GM23248 (cell line): ENCODE data around the gene JAGN1. TPM values are rescaled to one million over a fixed set of nuclear protein-coding genes. Genes with fewer than 3 reads are reported as not detected.

Experiments used
- DNase-seq: peaks from one replicate; pipeline ENCODE4 v3.0.0-alpha.2; 2015
- H2AFZ ChIP-seq: fragments of 200-600 bp; sonication (generic); 2 replicates; pipeline ENCODE4 v1.6.1; 2016; ENCODE audit warnings: antibody characterized with exemption
- H3F3A ChIP-seq: fragments of 200-600 bp; sonication (generic); 2 replicates; pipeline ENCODE4 v1.6.1; 2016; ENCODE audit warnings: mild to moderate bottlenecking, antibody characterized with exemption, mixed run types; ENCODE audit not compliant: insufficient read depth
- H3K27ac ChIP-seq: fragments of 200-600 bp; sonication (generic); 2 replicates; pipeline ENCODE4 v1.5.1; 2016; ENCODE audit warnings: mild to moderate bottlenecking
- H3K27me3 ChIP-seq: fragments of 200-600 bp; sonication (generic); replicated peaks from 2 replicates; pipeline ENCODE4 v1.6.1; 2016; ENCODE audit warnings: mild to moderate bottlenecking; ENCODE audit not compliant: insufficient read depth
- H3K36me3 ChIP-seq: fragments of 200-600 bp; sonication (generic); 2 replicates; pipeline ENCODE4 v1.6.1; 2016; ENCODE audit warnings: low read depth, mild to moderate bottlenecking
- H3K4me1 ChIP-seq: fragments of 200-600 bp; sonication (generic); 2 replicates; pipeline ENCODE4 v1.6.1; 2016; ENCODE audit warnings: mild to moderate bottlenecking; ENCODE audit not compliant: insufficient read depth
- H3K4me2 ChIP-seq: fragments of 200-600 bp; sonication (generic); one replicate; pipeline ENCODE4 v1.6.1; 2016; ENCODE audit warnings: mild to moderate bottlenecking; ENCODE audit not compliant: unreplicated experiment
- H3K4me3 ChIP-seq: fragments of 200-600 bp; sonication (generic); 2 replicates; pipeline ENCODE4 v1.5.1; 2016; ENCODE audit warnings: mild to moderate bottlenecking
- H3K79me2 ChIP-seq: fragments of 200-600 bp; sonication (generic); 2 replicates; pipeline ENCODE4 v1.6.1; 2016; ENCODE audit warnings: mild to moderate bottlenecking; ENCODE audit not compliant: insufficient read depth
- H3K9ac ChIP-seq: fragments of 200-600 bp; sonication (generic); 2 replicates; pipeline ENCODE4 v1.6.1; 2016; ENCODE audit warnings: mild to moderate bottlenecking
- H3K9me2 ChIP-seq: fragments of 200-600 bp; sonication (generic); 2 replicates; pipeline ENCODE4 v1.6.1; 2016; ENCODE audit warnings: mixed run types, mild to moderate bottlenecking, moderate library complexity; ENCODE audit not compliant: insufficient read depth
- H3K9me3 ChIP-seq: fragments of 200-600 bp; sonication (generic); one replicate; pipeline ENCODE4 v1.6.1; 2017; ENCODE audit warnings: low read depth
- H4K20me1 ChIP-seq: fragments of 200-600 bp; sonication (generic); 2 replicates; pipeline ENCODE4 v1.6.0; 2016; ENCODE audit not compliant: insufficient read depth
- EZH2 ChIP-seq: fragments of 200-600 bp; sonication (generic); IDR thresholded peaks from 2 replicates; pipeline ENCODE4 v1.6.1; 2018; ENCODE audit warnings: antibody characterized with exemption, mild to moderate bottlenecking; ENCODE audit not compliant: insufficient read depth, poor library complexity, severe bottlenecking
- EZH2phosphoT487 ChIP-seq: fragments of 200-600 bp; sonication (generic); IDR thresholded peaks from 2 replicates; pipeline ENCODE4 v1.6.1; 2018; ENCODE audit warnings: antibody characterized with exemption, moderate library complexity, mild to moderate bottlenecking, low read depth; ENCODE audit not compliant: insufficient read depth
- WGBS, 2 experiments: methylation state at CpG; one replicate each; pipeline ENCODE4 v1.1.6; 2015 to 2017; ENCODE audit warnings: low lambda C conversion rate in 2 of 2, low coverage in 1 of 2; ENCODE audit errors: missing lambda C conversion rate in 2 of 2; 5-methylcytosine and 5-hydroxymethylcytosine counted together
- in situ Hi-C: fragments of 300-500 bp; cut with MboI; formaldehyde crosslinking; loops from 2 replicates; pipeline ENCODE4 v1.15.0; 2020
- polyA plus RNA-seq: library from polyadenylated mRNA; unstranded; fragments of >200 nt; fragmentation: Nextera tagmentation; extraction: Ambion mirVana; gene quantifications from 2 replicates; pipeline ENCODE4 v1.2.1, GENCODE V29; 2016
- total RNA-seq: library from RNA; depleted of rRNA; stranded (reverse); fragments of >200 nt; shearing (Covaris generic); gene quantifications from 2 replicates; pipeline ENCODE4 v1.2.3, GENCODE V29; 2014

JAGN1 gene
- total and polyA plus RNA-seq, 2 experiments from 2014 or later = 35.7 to 45.3 TPM

GRCh38 chr3:9908286-9908685 is 17.9 kb downstream of the JAGN1 start:
- H4K20me1 ChIP-seq = no peaks in the 10 kb centered on the region
- H3K4me2 ChIP-seq = no peak overlapping the region
- H3K4me1 ChIP-seq = peaks cover 15% of the 10 kb centered on the region
- H3K79me2 ChIP-seq = no peaks in the 10 kb centered on the region
- H2AFZ ChIP-seq = no peak overlapping the region
- H3K27me3 ChIP-seq = no peaks in the 10 kb centered on the region
- 89 to 98% methylated on average over 3 of the region's 3 CpGs for WGBS, 2 experiments
- TF ChIP-seq EZH2 = no peak
- no peak for TF ChIP-seq EZH2phosphoT487
- DNase-seq = no peak
- no peaks in the 10 kb centered on the region for H3K9me2 ChIP-seq
- no peaks in the 10 kb centered on the region for H3K9me3 ChIP-seq
- H3K4me3 ChIP-seq = no peak overlapping the region
- H3K27ac ChIP-seq = no peak overlapping the region
- no peak overlapping the region for H3K9ac ChIP-seq
- in situ Hi-C loops = no loop called here
- H3F3A ChIP-seq = peaks cover 6% of the 10 kb centered on the region; the same call in 1 of the 2 replicates
- H3K36me3 ChIP-seq = no peaks in the 10 kb centered on the region

DNA sequence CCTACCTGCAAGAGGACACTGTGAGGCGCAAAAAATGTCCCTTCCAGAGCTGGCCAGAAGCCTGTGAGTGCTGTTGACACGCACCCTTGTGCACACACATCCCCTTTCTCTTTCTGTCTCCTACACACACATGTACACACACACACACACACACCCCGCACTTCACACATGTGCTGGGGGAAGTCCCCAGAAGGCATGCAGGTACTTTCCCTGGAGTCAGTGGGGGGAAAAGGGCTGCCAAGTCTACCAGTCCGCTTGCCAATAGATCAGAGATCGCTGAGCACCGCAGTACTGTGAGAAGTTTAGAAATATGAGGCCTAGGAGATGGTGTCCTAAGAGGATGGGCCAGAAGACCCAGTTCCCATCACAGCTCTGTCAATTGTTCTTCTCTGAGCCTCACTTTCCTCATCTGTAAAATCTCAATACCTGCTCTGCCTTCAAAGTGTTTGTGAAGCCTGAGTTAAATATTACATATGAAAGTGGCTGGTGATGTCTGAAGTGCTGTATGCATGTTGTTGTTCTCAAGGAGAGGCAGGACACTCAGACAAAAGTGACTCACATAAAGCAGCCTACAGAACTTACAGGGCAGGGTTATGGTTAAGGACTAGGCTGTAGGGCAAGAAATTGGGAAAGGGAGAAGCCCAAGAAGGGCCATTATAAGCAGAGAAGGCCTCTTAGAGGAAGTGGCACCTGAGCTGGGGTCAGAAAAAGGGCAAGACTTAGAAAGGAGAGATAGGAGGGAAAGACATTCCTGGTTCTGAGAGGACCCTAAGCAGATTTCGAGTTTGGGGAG is 19.0 kb downstream of the JAGN1 start:
- H2AFZ ChIP-seq = no peak overlapping the region
- no peaks in the 10 kb centered on the region for H3K9me3 ChIP-seq
- no peaks in the 10 kb centered on the region for H3K36me3 ChIP-seq
- H4K20me1 ChIP-seq = no peaks in the 10 kb centered on the region
- H3K27ac ChIP-seq = no peak overlapping the region
- no peak overlapping the region for H3K4me3 ChIP-seq
- DNase-seq = peak; percentile 36
- H3K27me3 ChIP-seq = no peaks in the 10 kb centered on the region
- in situ Hi-C loops = no loop called here
- H3K4me2 ChIP-seq = no peak overlapping the region
- WGBS, 2 experiments = 80 to 82% methylated on average over 7 of the region's 7 CpGs
- H3K9me2 ChIP-seq = no peaks in the 10 kb centered on the region
- TF ChIP-seq EZH2phosphoT487 = no peak
- H3F3A ChIP-seq = peaks cover 6% of the 10 kb centered on the region; the same call in 1 of the 2 replicates
- no peaks in the 10 kb centered on the region for H3K79me2 ChIP-seq
- no peak overlapping the region for H3K9ac ChIP-seq
- peaks cover 7% of the 10 kb centered on the region; the same call in 1 of the 2 replicates for H3K4me1 ChIP-seq

- in situ Hi-C loops = no loop called here
Observed at GRCh38 chr3:9911863-9912262, 21.5 kb downstream of the JAGN1 start.

DNA sequence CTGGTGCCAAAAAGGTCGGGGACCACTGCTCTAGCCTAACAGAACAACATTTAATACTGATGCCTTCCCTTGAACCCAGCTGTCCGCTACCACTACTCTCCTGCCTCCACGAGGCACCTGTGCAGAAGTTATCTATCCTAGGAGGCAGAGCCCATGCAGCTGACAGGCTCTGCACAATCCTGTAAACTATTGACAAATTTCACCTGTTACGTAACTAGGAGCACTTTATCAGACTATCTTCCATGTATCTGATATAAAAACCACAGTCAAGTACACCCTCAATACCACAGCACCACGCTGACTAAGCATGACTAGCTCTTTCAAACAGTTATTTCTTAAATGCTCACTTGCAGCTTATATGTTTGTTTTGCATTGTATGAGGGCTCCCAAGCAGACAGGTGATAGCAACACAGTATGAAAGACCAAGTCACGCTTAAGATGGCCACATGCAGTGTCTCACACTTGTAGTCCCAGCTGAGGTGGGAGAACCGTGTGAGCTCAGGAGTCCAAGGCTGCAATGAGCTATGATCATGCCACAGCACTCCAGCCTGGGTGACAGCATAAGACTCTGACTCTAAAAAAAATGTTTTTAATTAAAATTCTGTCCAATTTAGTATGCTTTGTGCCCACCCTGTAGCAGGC is 22.0 kb downstream of the JAGN1 start:
- no peaks in the 10 kb centered on the region for H3K9me3 ChIP-seq
- no peak for TF ChIP-seq EZH2phosphoT487
- no peak for TF ChIP-seq EZH2
- H2AFZ ChIP-seq = no peak overlapping the region
- peak; percentile 70 for DNase-seq
- H4K20me1 ChIP-seq = no peaks in the 10 kb centered on the region
- peaks cover 6% of the 10 kb centered on the region; the same call in 1 of the 2 replicates for H3F3A ChIP-seq
- no peaks in the 10 kb centered on the region for H3K9me2 ChIP-seq
- no peak overlapping the region for H3K9ac ChIP-seq
- WGBS, 2 experiments = 68 to 77% methylated on average over 7 of the region's 7 CpGs
- in situ Hi-C loops = no loop called here
- H3K27ac ChIP-seq = no peak overlapping the region
- no peaks in the 10 kb centered on the region for H3K27me3 ChIP-seq
- peaks cover 13% of the 10 kb centered on the region for H3K4me1 ChIP-seq
- no peak overlapping the region for H3K4me3 ChIP-seq
- H3K4me2 ChIP-seq = no peak overlapping the region
- no peaks in the 10 kb centered on the region for H3K36me3 ChIP-seq
- H3K79me2 ChIP-seq = no peaks in the 10 kb centered on the region

More at GRCh38 chr3:9911863-9912262, 21.5 kb downstream of the JAGN1 start:
- no peak for TF ChIP-seq EZH2phosphoT487
- no peak for TF ChIP-seq EZH2
- H3K36me3 ChIP-seq = no peaks in the 10 kb centered on the region
- no peaks in the 10 kb centered on the region for H3K9me3 ChIP-seq
- 93 to 95% methylated on average over 8 of the region's 8 CpGs for WGBS, 2 experiments
- H3K79me2 ChIP-seq = no peaks in the 10 kb centered on the region
- no peaks in the 10 kb centered on the region for H3K9me2 ChIP-seq
- H3K4me1 ChIP-seq = peaks cover 13% of the 10 kb centered on the region
- no peak overlapping the region for H3K4me2 ChIP-seq
- peaks cover 6% of the 10 kb centered on the region; the same call in 1 of the 2 replicates for H3F3A ChIP-seq
- DNase-seq = no peak
- no peak overlapping the region for H3K27ac ChIP-seq
- no peak overlapping the region for H2AFZ ChIP-seq
- no peak overlapping the region for H3K9ac ChIP-seq
- H4K20me1 ChIP-seq = no peaks in the 10 kb centered on the region
- no peaks in the 10 kb centered on the region for H3K27me3 ChIP-seq
- no peak overlapping the region for H3K4me3 ChIP-seq
